Stimulated activated CD4-positive, alpha-beta T cell treated with anti-CD3 and anti-CD28 coated beads, Interleukin-1b, Interleukin-23, amount 100 ng/mL, for 4 hours (primary cell): ENCODE data around the gene RANBP2.
"Not testable (repeated sequence)": the region's sequence is repeated elsewhere in the genome, so short reads cannot be mapped to it uniquely, and the experiment has no call there.

Experiments
- DNase-seq, 2 donors: peaks; one replicate each; pipeline ENCODE4 v3.0.0-alpha.2; 2020; ENCODE audit warnings: low read depth in 2 of 2

Gene RANBP2

GRCh38 chr2:108719149-108720044 lies at the start of gene RANBP2:
RANBP2 (plus strand) TSS chr2:108719482; CDS start chr2:108719607, 125 bp downstream.
- DNase-seq, result peak; percentile 81 to 87

DNA sequence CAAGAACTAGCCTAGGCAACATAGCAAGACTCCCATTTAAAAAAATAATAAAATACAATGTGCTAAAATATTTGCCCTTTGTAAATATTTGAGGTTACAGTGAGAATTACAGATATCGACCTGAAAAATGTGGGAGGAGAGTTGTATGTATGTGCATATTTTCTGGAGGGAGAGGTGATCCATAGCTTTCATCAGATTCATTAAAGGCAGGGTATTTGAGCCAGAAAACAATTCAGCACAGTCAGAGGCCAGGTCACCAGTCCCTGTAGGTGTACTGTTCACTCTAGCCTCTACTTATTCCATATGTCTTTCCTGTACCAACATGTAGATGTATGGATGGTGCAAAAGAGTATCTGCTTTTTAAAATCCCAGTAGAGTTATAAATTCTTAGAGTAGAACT lies 49.0 kb upstream of the RANBP2 start:
- DNase-seq, result not testable (repeated sequence)

- DNase-seq, result not testable (repeated sequence)
These were observed 47.0 kb upstream of the RANBP2 start for GRCh38 chr2:108672200-108672805.

DNA sequence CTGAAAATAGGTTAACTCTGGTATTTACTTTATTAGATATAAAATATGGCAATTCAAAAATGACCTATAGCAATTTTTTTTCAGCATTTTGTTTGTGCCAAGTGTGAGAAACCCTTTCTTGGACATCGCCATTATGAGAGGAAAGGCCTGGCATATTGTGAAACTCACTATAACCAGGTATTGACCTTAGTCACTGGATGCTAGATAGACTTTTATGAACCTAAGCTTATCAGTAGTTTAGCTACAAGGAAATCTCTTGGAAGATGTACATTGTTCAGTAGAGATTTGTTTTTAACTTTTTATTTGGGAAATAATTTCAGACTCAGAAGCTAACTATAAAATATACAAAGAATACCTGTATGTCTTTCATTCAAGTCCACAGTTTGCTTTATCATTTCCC lies 42.8 kb upstream of the RANBP2 start:
- not testable (repeated sequence) for DNase-seq

DNA sequence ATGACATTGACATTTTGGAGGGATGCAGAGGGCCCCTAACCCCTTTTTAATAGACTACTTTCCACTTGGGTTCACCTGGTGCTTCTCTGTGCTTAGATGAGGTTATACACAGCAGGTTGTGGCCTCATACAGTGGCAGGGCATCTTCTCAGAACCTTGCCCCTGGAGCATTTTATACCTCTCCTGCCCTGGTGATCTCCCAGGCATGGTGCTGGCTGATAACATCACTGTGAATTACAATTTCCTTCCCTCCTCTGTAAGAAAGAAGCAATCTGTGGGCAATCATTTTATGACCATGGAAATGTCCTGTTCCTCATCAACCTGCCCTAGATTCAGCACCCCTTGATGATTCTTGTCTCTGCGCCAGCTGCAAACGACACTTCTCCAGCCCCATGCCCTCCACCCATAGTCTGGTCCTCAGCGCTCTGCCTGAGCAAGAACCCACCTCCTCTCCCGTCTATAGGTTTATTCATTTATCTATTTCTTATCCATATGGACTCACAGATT lies 42.0 kb upstream of the RANBP2 start:
- not testable (repeated sequence) for DNase-seq

- not testable (repeated sequence) for DNase-seq
These were observed 41.1 kb upstream of the RANBP2 start for GRCh38 chr2:108678198-108678651.

- DNase-seq, result not testable (repeated sequence)
These were observed 38.5 kb upstream of the RANBP2 start for GRCh38 chr2:108680805-108681204.

DNA sequence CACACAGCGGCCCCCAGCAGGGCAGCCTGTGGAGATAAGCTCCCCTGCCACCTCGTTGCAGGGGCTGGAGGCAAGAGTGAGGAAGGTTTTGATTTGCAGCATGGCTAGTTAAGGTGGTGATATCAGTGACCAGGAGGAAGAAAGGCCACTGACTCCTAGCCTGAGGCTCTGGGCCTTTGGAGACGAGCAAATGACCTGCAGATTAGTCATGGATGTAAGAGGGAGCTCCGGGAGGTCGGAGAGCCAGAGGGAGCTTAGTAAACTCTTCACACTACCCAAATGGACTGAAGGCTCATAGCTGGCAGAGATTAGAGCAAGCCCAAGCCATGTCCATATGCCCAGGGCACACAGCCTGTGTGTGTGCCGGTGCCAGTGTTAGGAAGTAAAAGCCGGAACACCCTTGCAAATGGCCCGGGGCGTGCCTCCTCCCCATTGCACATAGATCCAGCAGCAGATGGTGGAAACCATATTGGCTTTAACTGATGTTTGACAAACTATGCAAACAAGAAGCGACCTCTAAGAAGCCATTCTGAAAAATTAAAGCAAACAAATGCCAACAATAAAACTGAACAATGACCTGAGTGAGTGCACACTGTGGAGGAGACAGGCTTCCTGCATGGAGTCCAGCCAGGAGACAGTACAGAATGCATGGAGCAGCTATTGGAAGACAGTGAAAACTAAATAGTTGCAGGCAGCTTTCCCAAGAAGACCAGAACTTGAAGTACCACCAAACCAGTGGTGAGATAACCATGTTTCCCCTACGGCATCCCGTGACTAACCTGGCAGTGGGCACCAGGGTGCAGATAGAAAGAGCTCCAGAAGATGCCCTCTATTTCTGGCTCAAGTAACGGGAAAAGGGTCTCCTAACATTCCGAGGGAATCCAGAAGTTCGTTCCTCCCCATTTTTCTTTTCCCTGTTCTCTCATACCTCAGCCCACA lies 30.2 kb upstream of the RANBP2 start:
- DNase-seq, result not testable (repeated sequence)

DNA sequence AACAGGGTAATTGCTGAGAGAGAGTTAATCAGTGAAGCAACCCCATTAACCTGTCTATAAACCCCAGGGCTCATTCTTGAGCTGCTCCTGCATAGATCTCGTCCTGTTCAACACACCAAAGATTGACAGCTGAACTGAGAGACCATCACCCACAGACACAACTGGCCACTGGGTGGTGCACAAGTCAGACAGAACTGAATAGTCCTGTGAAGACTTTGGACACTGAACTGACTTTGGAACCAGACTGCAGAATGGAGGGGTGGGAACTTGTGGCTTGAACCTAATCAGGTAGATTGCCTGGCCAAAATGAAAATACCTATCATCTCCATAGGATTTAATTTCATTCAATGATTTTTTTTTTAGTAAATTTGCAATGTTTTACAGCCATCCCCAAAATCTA lies 29.3 kb upstream of the RANBP2 start:
- DNase-seq, result not testable (repeated sequence)

DNA sequence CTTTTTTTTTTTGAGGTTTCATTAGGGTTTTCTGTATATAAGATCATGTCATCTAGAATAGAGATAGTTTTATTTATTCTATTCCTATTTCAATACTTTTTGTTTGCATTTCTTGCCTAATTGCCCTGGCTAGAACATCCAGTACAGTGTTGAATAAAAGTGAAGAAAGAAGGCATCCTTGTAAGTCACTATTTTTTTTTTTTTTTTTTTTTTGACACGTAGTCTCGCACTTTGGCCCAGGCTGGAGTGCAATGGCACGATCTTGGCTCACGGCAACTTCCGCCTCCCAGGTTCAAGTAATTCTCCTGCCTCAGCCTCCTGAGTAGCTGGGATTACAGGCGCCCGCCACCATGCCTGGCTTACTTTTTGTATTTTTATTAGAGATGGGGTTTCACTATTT lies 27.8 kb upstream of the RANBP2 start:
- DNase-seq, result no peak

GRCh38 chr2:108701208-108701607 lies 18.1 kb upstream of the RANBP2 start:
- no peak for DNase-seq

DNA sequence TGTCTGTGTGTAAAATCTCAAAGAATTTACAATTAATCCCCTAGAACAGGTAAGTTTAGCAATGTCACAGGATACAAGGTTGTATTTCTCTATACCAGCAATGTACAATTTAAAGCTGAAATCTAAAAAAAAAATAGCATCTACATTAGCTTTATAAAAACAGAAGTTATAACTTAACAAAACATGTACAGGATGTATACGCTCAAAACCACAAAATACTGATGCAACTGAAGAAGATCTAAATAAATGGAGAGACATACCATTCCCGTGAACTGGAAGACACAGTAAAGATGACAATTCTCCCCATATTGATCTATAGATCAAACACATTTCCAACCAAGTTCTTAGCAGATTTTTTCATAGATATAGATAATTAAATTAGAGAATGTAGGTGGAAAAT lies 17.5 kb upstream of the RANBP2 start:
- no peak for DNase-seq

GRCh38 chr2:108704871-108705270 lies 14.4 kb upstream of the RANBP2 start:
- DNase-seq, result no peak

- no peak for DNase-seq
These were observed 12.0 kb upstream of the RANBP2 start for GRCh38 chr2:108707300-108707699.

DNA sequence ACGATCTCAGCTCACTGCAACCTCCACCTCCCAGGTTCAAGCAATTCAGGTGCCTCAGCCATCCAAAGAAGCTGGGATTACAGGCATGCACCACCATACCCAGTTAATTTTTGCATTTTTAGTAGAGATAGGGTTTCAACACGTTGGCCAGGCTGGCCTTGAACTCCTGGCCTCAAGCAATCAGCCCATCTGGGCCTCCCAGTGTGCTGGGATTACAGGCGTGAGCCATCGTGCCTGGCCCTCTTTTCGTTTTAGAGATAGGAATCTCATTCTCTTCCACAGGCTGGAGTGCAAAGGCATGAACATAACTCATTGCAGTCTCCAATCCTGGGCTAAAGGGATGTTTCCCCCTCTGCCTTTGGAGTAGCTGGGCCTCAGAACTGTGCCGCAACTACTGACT lies 2.3 kb upstream of the RANBP2 start:
- DNase-seq, result not testable (repeated sequence)

DNA sequence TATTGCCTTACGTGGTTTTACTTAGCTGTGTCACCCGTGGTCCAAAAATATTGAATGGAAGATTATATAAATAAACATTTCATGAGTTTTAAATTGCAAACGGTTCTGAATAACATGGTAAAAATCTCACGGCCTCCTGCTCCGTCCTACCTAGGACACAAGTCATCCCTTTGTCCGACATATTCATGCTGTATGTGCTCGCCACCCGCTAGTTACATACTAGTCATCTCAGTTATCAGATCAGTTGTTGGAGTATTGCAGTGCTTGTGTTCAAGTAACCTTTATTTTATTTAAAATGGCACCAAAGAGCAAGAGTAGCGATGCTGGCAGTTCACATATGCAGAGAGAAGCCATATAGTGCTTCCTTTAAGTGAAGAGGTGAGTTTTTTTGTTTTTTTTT lies 6.8 kb downstream of the RANBP2 start:
- DNase-seq, result not testable (repeated sequence)

DNA sequence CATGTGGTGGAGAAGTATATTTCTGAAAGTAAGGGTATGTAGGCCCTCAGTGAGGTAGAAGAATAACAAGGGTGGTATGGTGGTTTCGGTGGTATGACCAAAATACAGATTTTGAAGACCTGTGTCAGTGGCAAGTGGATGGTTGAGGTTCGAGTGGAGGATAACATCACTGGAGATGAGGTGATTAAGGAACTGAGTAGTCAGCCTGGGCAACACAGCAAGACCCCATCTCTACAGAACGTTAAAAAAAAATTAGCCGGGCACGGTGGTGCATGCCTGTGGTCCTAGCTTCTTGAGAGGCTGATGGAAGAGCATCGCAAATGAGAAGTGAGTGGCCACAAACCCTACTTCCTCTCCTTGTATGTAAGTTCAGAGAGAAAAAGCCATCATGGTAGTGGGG lies 15.4 kb downstream of the RANBP2 start:
- DNase-seq, result not testable (repeated sequence)

- not testable (repeated sequence) for DNase-seq
These were observed 38.7 kb downstream of the RANBP2 start for GRCh38 chr2:108757973-108758372.

DNA sequence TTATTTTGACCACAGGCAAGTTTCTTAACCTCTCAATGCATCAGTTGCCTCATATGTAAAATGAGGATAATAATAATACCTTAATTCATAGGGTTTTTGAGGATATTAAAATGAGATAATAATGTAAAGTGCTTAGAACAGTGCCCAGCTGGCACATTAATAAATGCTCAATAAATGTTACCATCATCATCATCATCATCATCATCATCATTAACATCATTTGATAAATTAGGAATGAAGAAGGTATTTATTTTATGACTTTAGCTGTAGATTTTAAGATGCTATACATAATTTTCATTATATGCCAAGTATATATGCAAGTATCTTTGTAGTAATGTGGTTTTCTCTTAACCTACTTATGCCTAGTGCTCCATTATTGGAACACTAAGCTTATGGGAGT lies 43.3 kb downstream of the RANBP2 start:
- not testable (repeated sequence) for DNase-seq

DNA sequence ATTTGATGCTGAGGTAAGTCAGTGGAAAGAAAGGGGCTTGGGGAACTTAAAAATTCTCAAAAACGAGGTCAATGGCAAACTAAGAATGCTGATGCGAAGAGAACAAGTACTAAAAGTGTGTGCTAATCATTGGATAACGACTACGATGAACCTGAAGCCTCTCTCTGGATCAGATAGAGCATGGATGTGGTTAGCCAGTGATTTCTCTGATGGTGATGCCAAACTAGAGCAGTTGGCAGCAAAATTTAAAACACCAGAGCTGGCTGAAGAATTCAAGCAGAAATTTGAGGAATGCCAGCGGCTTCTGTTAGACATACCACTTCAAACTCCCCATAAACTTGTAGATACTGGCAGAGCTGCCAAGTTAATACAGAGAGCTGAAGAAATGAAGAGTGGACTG lies 47.4 kb downstream of the RANBP2 start:
- DNase-seq, result not testable (repeated sequence)

GRCh38 chr2:108767859-108768258 lies 48.6 kb downstream of the RANBP2 start:
- not testable (repeated sequence) for DNase-seq

GRCh38 chr2:108776475-108776874 lies 57.2 kb downstream of the RANBP2 start:
- DNase-seq, result no peak
